ENCODE measurements around the gene ZMYND11.

ZMYND11 gene

GRCh38 chr10:135601-136464 is 578 bp downstream of the ZMYND11 start:
- POLR2A ChIA-PET = interaction anchor here (1.1 to 1.8 kb wide), 4 partner anchors 9 to 24 kb away, joined by 3 to 5 read pairs (median 4); no protein-coding TSS in a partner anchor
- no peak for TF ChIP-seq SUZ12 (IDR thresholded peaks at IDR 0.05)
- DNase-seq (ENCODE audit: extremely low spot score) = peak; percentile 26
- CTCF ChIA-PET = interaction anchor here (0.5 kb wide), 1 partner anchor 22 kb away, joined by 4 read pairs; no protein-coding TSS in a partner anchor

- POLR2A ChIA-PET = interaction anchor here (1.1 to 1.8 kb wide), 4 partner anchors 8 to 25 kb away, joined by 3 to 5 read pairs (median 4); no protein-coding TSS in a partner anchor
- no peak for DNase-seq (ENCODE audit: extremely low spot score)
- TF ChIP-seq L3MBTL2 (conservative IDR thresholded peaks at IDR 0.05) (peak; percentile 5; the same call in 1 of the 2 replicates), BHLHE40 (IDR thresholded peaks at IDR 0.05; ENCODE audit: borderline replicate concordance) (no peak), NFRKB (IDR thresholded peaks at IDR 0.05) (no peak)
- CTCF ChIA-PET = no interaction called here
Measured at GRCh38 chr10:136465-136762, 1.2 kb downstream of the ZMYND11 start.

- DNase-seq (ENCODE audit: extremely low spot score) = peak; percentile 51
- ChIA-PET CTCF (interaction anchor here (0.6 kb wide), 1 partner anchor 49 kb away, joined by 3 read pairs; no protein-coding TSS in a partner anchor), POLR2A (interaction anchor here (1.8 kb wide), 1 partner anchor 14 kb away, joined by 5 read pairs; no protein-coding TSS in a partner anchor)
- TF ChIP-seq FOXK2 (IDR thresholded peaks at IDR 0.05) (no peak), CTBP1 (IDR thresholded peaks at IDR 0.05; ENCODE audit: borderline replicate concordance) (no peak), HDGF (IDR thresholded peaks at IDR 0.05; ENCODE audit: borderline replicate concordance) (0 out of 2 replicates have a peak, but pooled peaks have one; percentile 45), ELF4 (IDR thresholded peaks at IDR 0.05) (no peak), L3MBTL2 (conservative IDR thresholded peaks at IDR 0.05) (no peak)
Measured at GRCh38 chr10:137031-137430, 1.8 kb downstream of the ZMYND11 start.

- DNase-seq (ENCODE audit: extremely low spot score) = no peak
- CTCF ChIA-PET = interaction anchor here (0.6 kb wide), 1 partner anchor 49 kb away, joined by 3 read pairs; no protein-coding TSS in a partner anchor
- POLR2A ChIA-PET = no interaction called here
- TF ChIP-seq FOXK2 (IDR thresholded peaks at IDR 0.05) (no peak), PKNOX1 (IDR thresholded peaks at IDR 0.05) (no peak), CTBP1 (IDR thresholded peaks at IDR 0.05; ENCODE audit: borderline replicate concordance) (no peak)
Measured at GRCh38 chr10:137606-138005, 2.4 kb downstream of the ZMYND11 start.

- no peak for DNase-seq (ENCODE audit: extremely low spot score)
- POLR2A ChIA-PET = no interaction called here
- no peak for TF ChIP-seq FOXM1 (IDR thresholded peaks at IDR 0.05; ENCODE audit: borderline replicate concordance)
- TF ChIP-seq CTBP1 (IDR thresholded peaks at IDR 0.05; ENCODE audit: borderline replicate concordance) = no peak
- TF ChIP-seq ZNF384 (IDR thresholded peaks at IDR 0.05) = no peak
- TF ChIP-seq TARDBP (IDR thresholded peaks at IDR 0.05) = no peak
- no peak for TF ChIP-seq HDGF (IDR thresholded peaks at IDR 0.05; ENCODE audit: borderline replicate concordance)
- no peak for TF ChIP-seq FOXK2 (IDR thresholded peaks at IDR 0.05)
- no peak for TF ChIP-seq L3MBTL2 (conservative IDR thresholded peaks at IDR 0.05)
- no peak for TF ChIP-seq SUZ12 (IDR thresholded peaks at IDR 0.05)
- no peak for TF ChIP-seq LEF1 (IDR thresholded peaks at IDR 0.05; ENCODE audit: borderline replicate concordance)
- TF ChIP-seq PKNOX1 (IDR thresholded peaks at IDR 0.05) = no peak
- TF ChIP-seq ARNT (IDR thresholded peaks at IDR 0.05) = no peak
- TF ChIP-seq NFRKB (IDR thresholded peaks at IDR 0.05) = no peak
- no peak for TF ChIP-seq BHLHE40 (IDR thresholded peaks at IDR 0.05; ENCODE audit: borderline replicate concordance)
- TF ChIP-seq ELF4 (IDR thresholded peaks at IDR 0.05) = no peak
- no peak for TF ChIP-seq FOXA1 (IDR thresholded peaks at IDR 0.05)
- TF ChIP-seq SP1 (IDR thresholded peaks at IDR 0.05) = no peak
- CTCF ChIA-PET = no interaction called here
Measured at GRCh38 chr10:142371-142770, 7.1 kb downstream of the ZMYND11 start.

- POLR2A ChIA-PET = no interaction called here
- no peak for DNase-seq (ENCODE audit: extremely low spot score)
- CTCF ChIA-PET = no interaction called here
Measured at GRCh38 chr10:152915-153314, 17.7 kb downstream of the ZMYND11 start.

GRCh38 chr10:154348-154747 is 19.1 kb downstream of the ZMYND11 start:
- DNase-seq (ENCODE audit: extremely low spot score) = no peak
- ChIA-PET POLR2A (no interaction called here), CTCF (no interaction called here)
- TF ChIP-seq CTBP1 (IDR thresholded peaks at IDR 0.05; ENCODE audit: borderline replicate concordance) (no peak), HDGF (IDR thresholded peaks at IDR 0.05; ENCODE audit: borderline replicate concordance) (no peak), L3MBTL2 (conservative IDR thresholded peaks at IDR 0.05) (no peak), TARDBP (IDR thresholded peaks at IDR 0.05) (no peak), FOXK2 (IDR thresholded peaks at IDR 0.05) (no peak), LEF1 (IDR thresholded peaks at IDR 0.05; ENCODE audit: borderline replicate concordance) (no peak), ELF4 (IDR thresholded peaks at IDR 0.05) (no peak), ARNT (IDR thresholded peaks at IDR 0.05) (no peak), FOXM1 (IDR thresholded peaks at IDR 0.05; ENCODE audit: borderline replicate concordance) (no peak), PKNOX1 (IDR thresholded peaks at IDR 0.05) (no peak), BHLHE40 (IDR thresholded peaks at IDR 0.05; ENCODE audit: borderline replicate concordance) (no peak), NFRKB (IDR thresholded peaks at IDR 0.05) (no peak)

More at GRCh38 chr10:152915-153314, 17.7 kb downstream of the ZMYND11 start:
- TF ChIP-seq ZNF384 (IDR thresholded peaks at IDR 0.05) (no peak), FOXM1 (IDR thresholded peaks at IDR 0.05; ENCODE audit: borderline replicate concordance) (no peak), ELF4 (IDR thresholded peaks at IDR 0.05) (no peak), L3MBTL2 (conservative IDR thresholded peaks at IDR 0.05) (no peak), BHLHE40 (IDR thresholded peaks at IDR 0.05; ENCODE audit: borderline replicate concordance) (no peak), SUZ12 (IDR thresholded peaks at IDR 0.05) (no peak), NFRKB (IDR thresholded peaks at IDR 0.05) (no peak), CTBP1 (IDR thresholded peaks at IDR 0.05; ENCODE audit: borderline replicate concordance) (no peak)

Measured in HEK293T (cell line).